Daoy (cell line): Measurements from ENCODE around the gene RAD23B. TPM values are rescaled to one million over a fixed set of nuclear protein-coding genes. Genes with fewer than 3 reads are reported as not detected.
"Not testable (repeated sequence)": the region's sequence is repeated elsewhere in the genome, so short reads cannot be mapped to it uniquely, and the experiment has no call there.

ENCODE experiments used
- DNase-seq: peaks from one replicate; pipeline ENCODE4 v3.0.0-alpha.2; 2015; ENCODE audit warnings: low read depth
- total RNA-seq: library from RNA; depleted of rRNA; stranded (reverse); fragments of >200 nt; shearing (Covaris generic); gene quantifications from 2 replicates; pipeline ENCODE4 v1.2.3, GENCODE V29; 2014

The RAD23B gene
- total RNA-seq, 1 experiment from 2014 or later, result 140 TPM

DNA sequence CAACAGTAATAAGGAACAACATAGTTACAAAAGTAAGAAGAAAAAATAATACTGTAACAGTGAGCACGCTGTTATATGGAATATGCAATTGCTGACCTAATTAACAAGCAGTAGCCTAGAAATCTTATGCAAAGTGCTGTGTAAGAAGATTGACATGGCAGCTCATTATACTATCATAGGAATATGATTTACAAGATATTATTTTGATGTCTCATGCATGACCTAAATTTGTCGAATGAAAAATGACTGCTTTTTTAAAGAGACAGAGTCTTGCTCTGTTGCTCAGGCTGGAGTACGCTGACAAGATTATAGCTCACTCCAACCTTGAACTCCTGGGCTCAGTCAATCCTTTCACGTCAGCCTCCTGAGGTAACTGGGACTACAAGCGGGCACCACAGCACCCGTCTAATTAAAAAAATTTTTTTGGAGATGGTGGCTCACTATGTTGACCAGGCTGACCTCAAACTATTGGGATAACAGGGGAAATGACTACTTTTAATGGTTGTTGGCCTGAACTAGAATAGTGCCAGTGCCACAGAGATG lies 10.5 kb downstream of the RAD23B start:
- DNase-seq, result no peak

DNA sequence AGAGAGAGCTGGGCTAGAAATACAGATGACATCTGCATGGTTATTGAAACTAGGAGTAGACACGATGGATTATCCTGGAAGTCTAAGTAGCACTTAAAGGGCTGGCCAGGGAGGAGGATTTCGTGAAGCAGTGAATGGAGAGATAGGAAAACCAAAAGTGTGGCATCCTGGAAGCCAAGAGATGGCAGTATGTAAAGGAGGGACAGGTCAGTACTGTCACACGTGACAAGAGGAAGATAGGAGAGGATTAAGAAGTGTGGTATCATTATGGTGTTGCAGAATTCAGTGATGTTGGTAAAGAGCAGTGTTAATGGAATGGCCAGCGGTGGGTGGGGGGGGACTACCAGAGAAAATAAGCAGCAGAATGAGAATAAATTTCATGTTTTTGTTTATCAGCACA lies 11.7 kb downstream of the RAD23B start:
- no peak for DNase-seq

DNA sequence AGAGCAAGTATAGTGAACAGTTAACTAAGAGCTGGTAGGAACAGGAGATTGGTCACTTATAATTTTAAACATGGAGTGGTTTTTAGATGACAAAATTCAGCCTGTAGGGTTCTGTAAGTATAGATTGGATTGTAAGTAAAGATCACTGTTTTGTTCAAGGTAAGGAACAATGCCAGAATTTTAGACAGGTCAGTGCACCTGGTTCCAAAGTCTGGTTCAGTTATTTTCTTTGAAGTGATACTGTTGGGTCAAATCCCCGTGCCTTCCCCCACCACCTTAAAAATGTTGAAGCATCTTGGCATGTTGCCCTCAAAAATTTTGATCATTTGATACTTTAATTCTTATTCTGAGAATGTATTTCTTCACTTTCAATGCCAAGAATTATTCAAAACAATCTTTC lies 12.9 kb downstream of the RAD23B start:
- DNase-seq, result no peak

DNA sequence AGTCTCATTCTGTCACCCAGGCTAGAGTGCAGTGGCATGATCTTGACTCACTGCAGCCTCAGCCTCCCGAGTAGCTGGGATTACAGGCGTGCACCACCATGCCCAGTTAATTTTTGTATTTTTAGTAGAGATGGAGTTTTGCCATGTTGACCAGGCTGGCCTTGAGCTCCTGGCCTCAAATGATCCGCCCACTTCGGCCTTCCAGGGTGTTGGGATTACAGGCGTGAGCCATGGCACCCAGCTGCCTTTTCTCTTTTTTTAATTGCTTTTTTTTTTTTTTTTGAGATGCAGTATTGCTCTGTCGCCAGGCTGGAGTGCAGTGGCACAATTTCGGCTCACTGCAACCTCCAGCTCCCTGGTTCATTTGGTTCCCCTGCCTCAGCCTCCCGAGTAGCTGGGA lies 13.5 kb downstream of the RAD23B start:
- DNase-seq, result not testable (repeated sequence)

DNA sequence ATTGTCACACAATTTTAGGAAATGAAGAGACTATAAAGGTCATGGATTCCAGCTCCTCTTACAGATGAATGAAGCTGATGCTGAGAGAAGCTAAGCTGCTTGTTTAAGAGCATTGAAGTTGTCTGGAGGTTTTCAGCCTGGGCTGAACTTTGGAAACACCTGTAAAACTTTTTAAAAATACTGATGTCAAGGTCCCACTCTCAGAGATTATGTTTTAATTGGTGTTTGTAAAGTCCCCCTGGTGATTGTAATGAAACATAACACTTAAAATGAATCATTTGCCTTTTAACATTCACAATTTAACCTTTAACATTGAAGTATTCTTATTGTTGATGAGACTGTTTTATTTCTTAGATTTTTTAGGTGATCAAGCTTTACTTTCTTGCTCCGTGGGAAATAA lies 16.4 kb downstream of the RAD23B start:
- no peak for DNase-seq

DNA sequence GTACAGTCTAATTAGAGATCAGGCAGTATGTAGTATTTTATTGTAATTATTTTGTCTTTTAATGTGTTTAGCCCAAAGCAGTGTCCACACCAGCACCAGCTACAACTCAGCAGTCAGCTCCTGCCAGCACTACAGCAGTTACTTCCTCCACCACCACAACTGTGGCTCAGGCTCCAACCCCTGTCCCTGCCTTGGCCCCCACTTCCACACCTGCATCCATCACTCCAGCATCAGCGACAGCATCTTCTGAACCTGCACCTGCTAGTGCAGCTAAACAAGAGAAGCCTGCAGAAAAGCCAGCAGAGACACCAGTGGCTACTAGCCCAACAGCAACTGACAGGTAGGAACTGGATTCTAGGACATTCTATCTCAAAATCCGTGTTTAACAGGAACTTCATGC lies 23.2 kb downstream of the RAD23B start:
- DNase-seq, result no peak

DNA sequence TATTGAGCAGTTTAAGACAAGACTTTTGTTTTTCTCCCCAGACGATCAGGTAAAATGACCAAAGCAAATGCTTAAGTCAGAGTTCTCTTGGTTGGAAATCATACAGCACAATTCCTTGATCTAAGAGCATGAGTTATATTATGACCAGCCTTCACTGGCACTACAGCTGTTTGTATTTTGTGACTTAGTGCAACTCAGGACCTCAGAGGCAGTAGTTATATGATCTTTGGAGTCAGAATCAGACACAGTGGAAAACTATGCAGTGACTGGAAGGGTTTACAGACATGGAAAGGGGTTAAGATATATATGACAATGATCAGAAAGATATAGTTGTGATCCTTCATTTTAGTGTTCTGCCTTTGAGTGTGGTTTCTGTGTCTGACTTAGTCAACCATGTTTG lies 24.3 kb downstream of the RAD23B start:
- DNase-seq, result no peak

DNA sequence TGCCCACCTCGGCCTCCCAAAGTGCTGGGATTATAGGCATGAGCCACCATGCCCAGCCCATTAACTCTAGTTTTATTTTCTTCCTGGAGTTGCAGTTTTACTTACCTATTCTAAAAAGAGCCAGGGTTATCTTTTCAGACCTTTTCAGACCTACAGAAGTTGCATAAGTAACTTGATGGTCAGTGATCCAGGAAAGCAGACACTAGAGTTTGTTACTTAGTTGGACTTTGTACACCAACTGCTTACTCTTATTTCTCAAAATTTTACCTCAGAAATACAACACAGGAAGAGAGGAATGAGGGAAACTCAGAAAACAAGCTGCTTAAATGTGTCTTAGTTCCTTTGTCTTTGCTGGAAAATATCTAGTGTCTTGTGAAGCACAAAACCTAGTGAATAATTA lies 25.4 kb downstream of the RAD23B start:
- DNase-seq, result no peak

DNA sequence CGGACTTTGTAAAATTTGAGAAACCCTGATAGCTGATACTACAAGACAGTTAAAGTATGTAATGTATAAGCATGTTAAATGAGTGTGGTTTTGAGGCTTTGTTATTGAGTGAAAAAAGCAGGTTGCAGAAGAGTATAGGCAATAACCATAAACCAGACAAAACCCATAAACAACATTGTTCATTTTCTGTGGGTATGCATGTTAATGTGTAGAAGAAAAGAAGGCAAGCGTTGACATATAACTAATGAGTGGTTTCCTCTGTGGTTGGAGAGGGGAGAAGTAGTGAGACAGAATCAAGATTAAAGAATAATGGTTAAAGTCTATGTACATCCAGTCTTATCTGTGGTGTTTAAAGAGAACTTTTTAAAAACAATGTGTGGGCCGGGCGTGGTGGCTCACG lies 26.2 kb downstream of the RAD23B start:
- no peak for DNase-seq

DNA sequence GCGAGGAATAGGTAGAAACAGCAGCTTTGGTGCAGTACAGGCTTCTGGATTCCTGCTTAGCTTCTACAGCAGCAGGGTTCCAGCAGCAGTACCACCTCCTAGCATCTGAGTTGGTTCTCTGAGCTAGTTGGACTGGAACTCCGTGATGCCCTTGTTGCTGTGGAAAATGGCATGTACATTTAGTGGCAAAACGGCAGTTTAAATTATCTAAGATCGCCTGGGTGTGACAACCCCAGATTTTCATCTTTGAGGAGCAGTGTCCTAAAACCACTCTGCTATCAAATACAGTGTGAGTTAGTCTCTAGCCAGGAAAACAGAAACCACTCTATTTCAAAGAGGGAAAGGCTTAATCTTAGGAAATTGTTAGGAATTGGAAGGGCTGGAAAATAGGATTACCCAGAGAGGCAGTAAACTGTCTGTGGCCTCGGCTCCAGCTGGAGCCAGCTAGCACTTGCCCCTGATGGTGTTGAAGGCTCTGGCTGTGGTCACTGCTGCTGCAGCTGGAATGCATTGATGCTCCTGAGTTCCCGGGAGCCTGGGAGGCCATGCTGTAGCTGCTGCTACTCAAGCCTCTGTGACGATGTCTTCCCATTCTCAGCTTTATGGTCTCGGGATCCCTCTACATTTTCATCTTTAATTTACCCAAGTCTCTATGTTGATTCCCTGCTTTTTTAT lies 29.4 kb downstream of the RAD23B start:
- DNase-seq, result no peak

DNA sequence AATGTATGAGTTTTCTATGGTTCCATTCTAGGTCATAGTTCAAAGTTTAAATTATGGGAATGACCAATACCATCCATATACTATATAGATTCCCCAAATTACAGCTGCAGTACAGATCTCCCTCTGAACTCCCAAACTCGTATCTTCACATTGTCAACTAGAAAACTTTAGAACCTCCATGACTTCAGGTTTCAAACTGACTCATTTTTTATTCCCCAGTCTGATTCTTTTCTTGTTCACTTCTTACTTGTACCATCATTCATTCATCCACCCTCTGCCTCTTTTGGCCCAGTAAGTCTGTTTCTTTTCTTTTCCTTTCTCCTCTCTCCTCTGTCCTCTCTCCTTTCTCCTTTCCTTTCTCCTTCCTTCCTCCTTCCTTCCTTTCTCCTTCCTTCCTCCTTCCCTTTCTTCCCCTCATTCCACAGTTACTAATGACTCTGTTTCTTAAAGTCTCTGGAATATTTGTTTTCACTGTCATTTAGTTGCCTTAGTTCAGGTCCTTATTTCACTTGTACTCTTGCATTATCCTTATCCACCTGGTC lies 30.5 kb downstream of the RAD23B start:
- no peak for DNase-seq

DNA sequence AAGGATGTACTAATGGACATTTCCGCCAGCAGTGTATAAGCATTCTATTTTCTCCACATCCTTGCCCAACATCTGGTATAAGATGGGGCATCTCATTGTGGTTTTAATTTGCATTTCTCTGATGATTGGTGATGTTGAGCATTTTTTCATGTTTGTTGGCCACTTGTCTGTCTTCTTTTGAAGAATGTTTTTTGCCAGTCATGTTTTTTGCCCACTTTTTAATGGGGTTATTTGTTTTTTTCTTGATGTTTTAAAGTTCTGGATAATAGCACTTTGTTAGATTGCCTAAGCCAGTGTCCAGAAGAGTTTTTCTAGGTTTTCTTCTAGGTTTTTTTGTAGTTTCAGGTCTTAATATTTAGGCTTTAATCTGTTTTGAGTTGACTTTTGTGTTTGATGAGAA lies 31.7 kb downstream of the RAD23B start:
- DNase-seq, result no peak

DNA sequence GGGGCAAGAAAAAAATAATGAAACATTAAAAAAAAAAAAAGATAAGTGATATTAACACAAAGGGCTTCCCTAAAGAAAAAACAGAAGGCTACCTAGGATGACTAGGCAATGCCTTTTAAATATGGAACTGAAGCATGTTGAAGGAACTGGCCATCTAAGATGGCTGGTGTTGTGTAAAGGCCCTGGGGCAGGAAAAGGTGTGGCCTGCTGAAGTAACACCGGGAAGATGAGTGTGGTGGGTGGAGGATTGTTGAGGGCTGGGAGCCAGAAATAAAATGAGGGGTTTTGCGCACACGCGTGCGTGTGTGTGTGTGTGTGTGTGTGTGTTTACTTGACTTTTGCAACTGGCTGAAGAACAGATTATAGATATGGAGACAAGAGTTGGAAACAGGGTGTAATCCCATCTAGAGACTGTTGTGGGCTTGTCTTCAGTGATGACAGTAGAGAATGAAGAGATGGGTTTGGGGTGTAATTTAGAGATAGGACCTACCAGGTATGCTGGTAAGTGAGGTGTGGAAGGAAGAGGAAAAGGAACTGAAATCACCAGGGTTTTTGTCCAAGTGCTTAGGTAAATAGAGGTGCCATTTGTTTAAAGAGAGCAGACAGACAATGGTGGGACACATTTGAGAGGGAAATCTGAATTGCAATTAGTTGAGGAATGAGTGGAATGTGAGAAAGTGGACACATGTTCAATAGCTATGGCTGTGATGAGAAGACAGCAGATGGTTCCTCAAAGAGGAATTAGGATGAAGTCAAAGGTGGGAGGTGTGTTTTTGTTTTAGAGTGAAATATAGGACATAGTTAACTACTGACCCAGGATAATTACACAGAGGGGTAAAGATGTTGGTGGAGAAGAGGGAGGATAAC lies 33.9 kb downstream of the RAD23B start:
- no peak for DNase-seq

DNA sequence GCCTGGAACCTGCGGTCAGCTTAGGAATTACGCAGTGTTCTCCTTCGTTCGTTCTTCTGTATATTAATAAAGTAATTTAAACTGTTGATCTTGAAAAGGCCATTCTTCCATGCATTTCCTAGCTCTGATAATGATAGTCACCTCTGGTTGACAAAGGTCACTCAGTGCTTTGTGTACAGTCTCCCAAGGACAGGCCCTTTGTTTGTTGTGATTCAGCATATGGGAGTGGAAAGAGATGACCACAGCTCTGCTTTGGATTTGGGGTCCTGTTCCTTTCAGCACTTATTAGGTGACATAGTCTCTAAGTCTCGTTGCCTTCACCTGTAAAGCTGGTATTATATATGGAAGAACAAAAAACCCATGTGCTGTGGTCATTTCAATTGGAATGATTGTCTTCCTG lies 39.6 kb downstream of the RAD23B start:
- no peak for DNase-seq

DNA sequence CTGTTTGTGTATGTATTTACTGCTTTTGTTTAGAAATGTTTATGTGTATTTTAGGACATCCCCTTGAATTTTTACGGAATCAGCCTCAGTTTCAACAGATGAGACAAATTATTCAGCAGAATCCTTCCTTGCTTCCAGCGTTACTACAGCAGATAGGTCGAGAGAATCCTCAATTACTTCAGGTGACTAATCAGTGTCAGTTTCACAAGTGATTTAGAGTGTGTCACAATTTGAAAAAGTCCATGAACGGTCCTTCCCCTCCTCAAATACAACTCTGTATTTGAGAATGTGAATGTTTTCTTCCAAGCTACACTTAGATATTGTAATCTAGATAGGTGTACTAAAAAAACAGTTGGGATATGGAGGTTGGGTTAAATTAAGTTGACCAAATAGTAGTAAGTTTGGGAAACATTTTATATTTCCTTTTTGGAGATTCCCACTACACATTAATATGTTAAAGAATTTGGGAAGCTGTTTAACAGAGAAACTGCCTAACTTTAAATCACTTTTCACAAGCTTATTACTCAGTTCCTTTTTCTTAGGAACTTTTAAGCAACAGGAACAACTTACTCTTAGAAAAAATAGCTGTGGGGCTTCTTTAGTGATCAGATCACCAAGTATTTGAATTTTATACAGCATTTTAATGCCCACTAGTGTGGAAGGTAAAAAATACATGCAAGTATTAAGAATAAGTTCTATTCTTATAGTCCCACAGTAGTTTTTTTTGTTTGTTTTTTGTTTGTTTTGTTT lies 40.9 kb downstream of the RAD23B start:
- no peak for DNase-seq

DNA sequence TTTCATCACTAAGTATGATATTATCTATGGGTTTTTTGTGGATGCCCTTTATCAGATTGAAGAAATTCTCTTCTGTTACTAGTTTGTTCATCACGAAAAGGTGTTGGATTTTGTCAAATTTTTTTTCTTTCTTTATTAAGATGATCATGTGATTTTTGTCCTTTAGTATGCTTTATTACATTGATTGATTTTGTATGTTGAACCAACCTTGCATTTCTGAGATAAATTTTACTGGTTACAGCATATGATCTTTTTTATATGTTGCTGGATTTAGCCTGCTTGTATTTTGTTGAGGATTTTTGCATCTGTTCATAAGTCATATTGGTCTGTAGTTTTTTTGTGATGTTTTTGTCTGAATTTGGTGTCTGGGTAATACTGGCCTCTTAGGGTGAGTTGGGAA lies 42.8 kb downstream of the RAD23B start:
- no peak for DNase-seq

DNA sequence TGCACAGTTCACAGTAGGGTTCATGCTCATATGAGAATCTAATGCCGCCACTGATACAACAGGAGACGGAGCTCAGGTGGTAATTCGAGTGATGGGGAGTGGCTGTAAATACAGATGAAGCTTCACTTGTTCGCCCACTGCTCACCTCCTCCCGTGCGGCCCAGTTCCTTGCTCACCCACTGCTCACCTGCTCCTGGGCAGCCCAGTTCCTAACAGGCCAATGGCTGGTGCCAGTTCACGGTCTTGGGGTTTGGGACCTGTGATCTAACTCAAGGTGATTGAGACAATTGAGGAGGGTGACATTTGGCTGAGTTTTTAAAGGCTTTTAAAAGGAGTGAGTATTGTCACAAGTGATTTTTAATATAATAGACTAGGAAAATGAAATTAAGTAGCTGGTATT lies 45.4 kb downstream of the RAD23B start:
- no peak for DNase-seq

DNA sequence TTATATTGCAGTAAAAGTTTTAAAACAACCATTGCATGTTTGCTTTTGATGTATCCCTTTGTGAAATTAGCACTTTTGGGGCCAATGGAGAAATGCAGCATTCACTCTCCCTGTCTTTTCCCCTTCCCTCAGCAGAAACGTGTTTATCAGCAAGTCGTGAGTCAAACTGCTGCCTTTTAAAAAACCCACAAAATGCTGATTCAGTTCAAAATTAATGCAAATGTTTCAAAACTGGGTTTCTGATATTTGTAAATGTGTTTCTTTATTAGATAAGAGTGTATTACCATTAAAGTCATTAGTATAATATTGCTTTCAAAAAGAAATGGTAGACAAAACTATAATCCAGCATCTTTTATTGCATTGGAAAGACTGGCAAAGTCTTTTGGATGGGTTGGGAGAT lies 47.3 kb downstream of the RAD23B start:
- DNase-seq, result no peak

DNA sequence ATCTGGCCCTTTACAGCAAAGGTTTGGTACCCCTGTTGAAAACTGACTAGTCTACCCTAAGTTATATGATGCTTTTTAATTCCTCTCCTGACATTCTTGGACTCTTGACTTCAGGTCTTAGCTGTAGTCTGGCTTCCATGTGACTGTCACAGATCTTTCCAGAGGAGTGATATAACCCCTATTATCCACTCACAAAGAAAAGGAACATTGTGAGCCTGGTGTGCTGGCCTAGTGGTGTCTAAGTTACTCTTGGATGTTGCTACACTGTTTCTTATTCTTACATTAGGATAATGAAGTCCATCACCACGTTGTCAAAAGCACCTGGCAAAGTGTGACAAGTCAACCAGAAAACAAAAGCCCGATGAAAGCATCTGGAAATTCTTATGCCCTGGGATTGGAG lies 49.8 kb downstream of the RAD23B start:
- DNase-seq, result no peak

DNA sequence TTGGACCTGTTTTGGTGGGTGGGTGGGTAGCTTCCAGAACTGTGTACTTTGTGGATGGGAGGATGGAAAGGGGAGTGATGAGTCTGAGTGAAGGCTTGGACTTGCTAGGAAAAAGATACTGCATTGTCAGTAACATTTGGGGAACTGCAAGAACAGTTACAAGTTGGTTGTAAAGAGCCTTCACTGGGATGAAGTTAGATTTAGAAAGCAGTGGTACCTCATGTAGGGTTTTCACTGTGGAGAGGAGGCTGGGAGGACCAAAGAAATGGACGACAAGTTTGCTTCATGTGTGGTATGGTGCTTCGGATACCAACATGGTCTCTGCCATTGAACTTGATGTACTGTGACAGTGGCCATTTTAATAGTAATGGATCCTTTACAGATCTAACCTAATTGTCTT lies 50.3 kb downstream of the RAD23B start:
- DNase-seq, result no peak

DNA sequence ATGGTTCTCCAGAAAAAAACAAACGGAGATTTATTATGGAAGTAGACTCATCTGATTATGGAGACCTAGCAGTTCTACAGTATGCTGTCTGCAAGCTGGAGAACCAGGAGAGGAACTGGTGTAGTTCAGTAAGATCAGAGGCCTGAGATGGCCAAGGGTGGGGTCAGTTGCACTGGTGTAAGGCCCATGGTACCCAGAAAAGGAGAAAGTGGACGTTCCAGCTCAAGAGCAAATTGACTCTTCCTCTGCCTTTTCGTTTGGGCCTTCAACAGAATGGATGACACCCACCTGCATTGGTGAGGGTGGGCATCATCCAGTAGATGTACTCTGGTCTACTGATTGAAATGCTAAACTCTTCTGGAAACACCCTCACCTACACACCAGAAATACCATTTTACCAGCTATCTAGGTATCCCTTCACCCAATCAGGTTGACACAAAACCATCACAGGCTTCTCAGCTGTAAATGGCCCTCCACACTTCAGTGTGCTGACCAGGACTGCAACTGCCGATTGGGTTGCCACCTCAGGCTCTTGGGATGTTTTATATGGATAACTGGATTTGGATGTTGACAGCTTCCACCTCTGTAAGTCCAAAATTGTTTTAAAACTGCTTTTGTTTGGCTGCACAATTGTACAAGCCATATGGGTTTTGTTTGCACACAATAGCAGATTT lies 51.2 kb downstream of the RAD23B start:
- no peak for DNase-seq

DNA sequence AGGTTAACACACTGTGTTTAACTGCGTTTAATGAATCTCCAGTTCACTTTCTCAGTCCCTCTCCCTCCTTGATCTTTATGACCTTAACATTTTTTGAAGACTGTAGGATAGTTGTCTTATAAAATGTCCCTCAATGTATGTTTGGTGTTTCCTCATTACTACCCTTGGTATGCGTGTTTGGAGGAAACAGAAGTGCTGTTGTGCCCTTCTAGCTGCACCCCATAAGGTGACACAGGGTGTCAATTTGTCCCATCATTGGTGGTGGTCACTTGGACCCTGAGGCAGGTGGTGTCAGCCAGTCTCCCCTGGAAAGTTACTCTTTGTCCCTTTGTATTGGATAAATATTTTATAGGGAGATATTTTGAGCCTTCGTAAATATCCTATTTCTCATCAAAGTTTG lies 52.3 kb downstream of the RAD23B start:
- no peak for DNase-seq
